Frontal cortex (tissue), 4 donors: ENCODE data around the gene OSBPL10. TPM values are rescaled to one million over a fixed set of nuclear protein-coding genes. Genes with fewer than 3 reads are reported as not detected.

ENCODE experiments used
- DNase-seq, 2 donors: peaks; one replicate each; pipeline ENCODE4 v3.0.0; 2012; ENCODE audit warnings: low spot score in 2 of 2
- FAIRE-seq: peaks from 2 replicates; lab custom pipeline; 2012; peaks lifted over from hg19 to GRCh38; lab: Jason Lieb, UNC
- total RNA-seq: library from RNA; depleted of rRNA; stranded (reverse); fragments of >200 nt; gene quantifications from one replicate; pipeline ENCODE4 v1.2.3, GENCODE V29; 2014
- donor health status: control.
- donor health status: control.
- donor health status: control.

The OSBPL10 gene
- total RNA-seq, 1 donor from 2014 or later = 9.0 TPM

GRCh38 chr3:31929826-31930502 lies 51.1 kb downstream of the OSBPL10 start:
- FAIRE-seq (no peak), DNase-seq (no peak)

GRCh38 chr3:31927811-31928210 lies 53.3 kb downstream of the OSBPL10 start:
- no peak for FAIRE-seq

GRCh38 chr3:31926543-31926942 lies 54.5 kb downstream of the OSBPL10 start:
- no peak for FAIRE-seq

More at GRCh38 chr3:31927811-31928210, 53.3 kb downstream of the OSBPL10 start:
- no peak for DNase-seq

DNA sequence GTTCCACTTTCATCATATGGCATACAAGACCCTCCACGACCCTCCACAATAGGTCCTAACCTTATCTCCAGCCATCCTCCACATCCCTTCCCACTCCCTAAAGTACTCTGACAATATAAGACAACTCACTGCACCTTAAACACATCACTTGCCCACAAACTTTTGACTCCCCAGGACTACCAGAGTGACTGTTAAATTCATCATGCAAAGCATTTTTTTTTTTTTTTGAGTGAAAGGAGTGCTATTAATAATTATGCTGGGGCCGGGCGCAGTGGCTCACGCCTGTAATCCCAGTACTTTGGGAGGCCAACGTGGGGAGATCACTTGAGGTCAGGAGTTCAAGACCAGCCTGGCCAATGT lies 55.8 kb downstream of the OSBPL10 start:
- DNase-seq (no peak), FAIRE-seq (no peak)

More at GRCh38 chr3:31926543-31926942, 54.5 kb downstream of the OSBPL10 start:
- DNase-seq = no peak

- no peak for FAIRE-seq
- no peak for DNase-seq
These were observed 56.3 kb downstream of the OSBPL10 start for GRCh38 chr3:31924610-31925270.

GRCh38 chr3:31922962-31923361 lies 58.1 kb downstream of the OSBPL10 start:
- no peak for DNase-seq

DNA sequence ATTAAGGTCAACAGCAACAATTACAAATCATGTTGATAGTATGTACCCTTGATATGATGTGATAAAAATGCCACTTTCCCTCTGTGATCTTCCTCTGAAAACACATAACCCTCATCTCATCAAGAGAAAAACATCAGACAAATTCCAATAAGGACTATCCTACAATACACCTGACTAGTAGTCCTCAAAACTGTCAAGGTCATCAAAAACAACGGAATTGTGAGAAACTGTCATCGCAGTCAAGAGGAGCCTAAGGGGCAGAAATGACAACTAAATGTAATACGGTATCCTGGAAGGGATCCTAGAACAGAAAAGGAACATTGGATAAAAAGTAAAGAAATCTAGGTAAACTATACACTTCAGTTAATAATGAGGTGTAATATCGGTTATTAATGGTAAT lies 59.2 kb downstream of the OSBPL10 start:
- DNase-seq (no peak), FAIRE-seq (no peak)

More at GRCh38 chr3:31922962-31923361, 58.1 kb downstream of the OSBPL10 start:
- FAIRE-seq = no peak

DNA sequence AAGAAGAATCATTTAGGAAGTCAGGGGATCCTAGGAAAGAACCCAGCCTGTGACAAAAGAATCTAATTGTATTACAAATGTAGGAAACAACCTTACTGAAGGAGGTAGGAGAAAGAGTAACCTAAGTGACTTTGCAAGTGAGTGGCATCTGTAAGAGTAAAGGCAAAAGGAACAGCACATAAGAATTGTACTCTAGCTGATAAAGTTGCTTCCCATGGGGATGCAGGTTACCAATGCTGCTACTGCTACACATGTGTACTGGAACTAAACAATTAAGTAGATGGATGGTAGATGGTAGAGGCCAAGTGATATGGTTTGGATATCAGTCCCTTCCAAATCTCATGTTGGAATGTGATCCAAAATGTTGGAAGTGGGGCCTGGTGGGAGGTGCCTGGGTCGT lies 60.8 kb downstream of the OSBPL10 start:
- FAIRE-seq = no peak
- DNase-seq = no peak

DNA sequence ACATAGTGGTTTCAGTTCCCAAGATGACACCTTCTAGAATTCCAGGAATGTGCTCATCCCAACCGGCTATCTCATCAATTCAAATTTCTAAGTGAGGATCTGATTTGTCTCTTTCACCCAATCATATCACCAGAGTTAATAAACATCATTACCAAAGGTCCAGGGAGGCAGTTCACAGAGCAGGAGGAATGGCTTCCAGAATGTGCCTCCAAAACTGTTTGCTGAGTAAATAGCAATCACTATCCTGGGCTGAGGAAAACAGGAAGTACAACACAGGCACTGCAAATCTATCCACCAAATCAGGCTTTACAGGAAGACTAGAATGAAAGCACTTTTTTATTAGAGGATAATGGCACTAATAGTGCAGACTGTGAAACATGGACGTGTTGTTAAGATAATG lies 61.5 kb downstream of the OSBPL10 start:
- DNase-seq (no peak), FAIRE-seq (no peak)

GRCh38 chr3:31918179-31919150 lies 62.6 kb downstream of the OSBPL10 start:
- FAIRE-seq = no peak

GRCh38 chr3:31917303-31918005 lies 63.6 kb downstream of the OSBPL10 start:
- no peak for FAIRE-seq
- DNase-seq = no peak

More at GRCh38 chr3:31918179-31919150, 62.6 kb downstream of the OSBPL10 start:
- no peak for DNase-seq

GRCh38 chr3:31911643-31912042 lies 69.4 kb downstream of the OSBPL10 start:
- no peak for FAIRE-seq

GRCh38 chr3:31911124-31911523 lies 69.9 kb downstream of the OSBPL10 start:
- FAIRE-seq (no peak), DNase-seq (no peak)

More at GRCh38 chr3:31911643-31912042, 69.4 kb downstream of the OSBPL10 start:
- DNase-seq = no peak

DNA sequence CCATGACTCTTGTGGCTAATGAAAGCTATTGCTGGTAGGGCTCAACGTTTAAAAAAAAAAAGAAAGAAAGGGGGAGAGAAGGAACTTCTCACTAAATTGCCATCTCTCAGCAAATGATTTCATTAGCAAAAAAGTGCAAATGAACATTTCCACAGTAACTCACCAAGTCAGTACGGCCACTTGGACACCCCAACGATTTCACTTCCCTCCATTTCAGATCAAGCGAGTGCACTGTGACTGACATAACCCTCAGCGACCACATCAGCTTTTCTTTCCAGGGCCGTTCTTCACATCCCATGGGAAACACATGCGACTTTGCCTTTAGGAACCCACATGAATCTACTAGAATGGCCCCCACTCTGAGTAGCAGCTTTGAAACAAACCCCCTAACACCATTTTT lies 71.6 kb downstream of the OSBPL10 start:
- FAIRE-seq = no peak
- DNase-seq = no peak

- no peak for FAIRE-seq
- no peak for DNase-seq
These were observed 72.5 kb downstream of the OSBPL10 start for GRCh38 chr3:31908391-31909097.

DNA sequence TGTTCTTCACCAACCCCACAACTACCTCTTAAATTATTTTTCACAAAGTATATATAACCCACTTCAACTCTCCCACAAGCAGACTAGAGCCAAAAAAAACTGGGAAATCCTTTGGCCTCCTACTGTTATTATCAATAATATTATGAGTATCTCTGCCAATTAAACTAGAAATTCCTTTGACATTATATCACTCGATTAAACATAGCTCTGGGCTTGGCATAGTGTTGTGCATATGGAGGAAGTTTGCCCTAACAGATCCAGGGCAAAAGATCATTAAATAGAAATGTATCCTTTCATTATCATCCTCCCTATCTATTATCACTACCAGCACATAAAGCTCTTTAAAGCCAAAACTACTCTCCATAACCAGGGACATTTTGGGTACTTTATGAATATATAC lies 74.9 kb downstream of the OSBPL10 start:
- no peak for FAIRE-seq

GRCh38 chr3:31903686-31904431 lies 77.2 kb downstream of the OSBPL10 start:
- no peak for DNase-seq
- FAIRE-seq = no peak

More for the DNA sequence above, 74.9 kb downstream of the OSBPL10 start:
- DNase-seq = no peak

DNA sequence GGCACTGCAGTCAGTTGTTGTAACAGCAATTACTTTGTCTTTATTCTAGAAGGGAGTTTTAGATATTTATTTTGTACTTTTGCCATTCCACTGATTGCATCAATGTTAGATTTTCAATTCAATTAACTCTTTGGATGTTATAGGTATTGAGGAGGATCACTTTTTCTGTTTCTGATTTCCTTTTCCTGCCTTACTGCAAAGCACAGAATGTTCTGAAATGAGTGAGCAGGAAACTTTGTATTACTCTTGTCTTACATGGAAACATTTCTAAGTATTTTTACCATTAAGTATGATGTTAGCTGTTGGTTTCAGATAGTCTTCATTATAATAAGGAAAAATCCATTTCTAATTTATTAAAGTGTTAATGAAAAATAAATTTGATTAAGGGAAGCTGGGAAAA lies 80.5 kb downstream of the OSBPL10 start:
- FAIRE-seq (no peak), DNase-seq (no peak)
